Endothelial cell of umbilical vein (primary cell): ENCODE measurements around the gene ULK4.

Experiments
- CTCF ChIP-seq, 2 donors: IDR thresholded peaks; 1 replicate in 1 of 2; 2 replicates in 1 of 2; pipeline ENCODE4 v1.5.1; 2011; ENCODE audit warnings: low read length in 2 of 2, mild to moderate bottlenecking in 2 of 2, moderate library complexity in 2 of 2, control low read depth in 1 of 2, inconsistent platforms in 1 of 2, low read depth in 1 of 2; ENCODE audit not compliant: insufficient read depth in 1 of 2; ENCODE audit errors: extremely low read depth in 1 of 2
- EZH2 ChIP-seq: IDR thresholded peaks from 2 replicates; pipeline ENCODE4 v1.6.1; 2012; ENCODE audit warnings: borderline replicate concordance, low read depth, mild to moderate bottlenecking, moderate library complexity, low read length, inconsistent platforms; ENCODE audit not compliant: severe bottlenecking
- FOS ChIP-seq: IDR thresholded peaks from 2 replicates; pipeline ENCODE4 v1.6.1; 2011; ENCODE audit warnings: mild to moderate bottlenecking, low read length, moderate library complexity, borderline replicate concordance; ENCODE audit not compliant: insufficient read depth
- JUN ChIP-seq: IDR thresholded peaks from 2 replicates; pipeline ENCODE4 v1.6.1; 2011; ENCODE audit warnings: borderline replicate concordance, low read depth; ENCODE audit not compliant: insufficient read length, insufficient read depth
- MAX ChIP-seq: IDR thresholded peaks from 2 replicates; pipeline ENCODE4 v1.6.1; 2011; ENCODE audit not compliant: insufficient read depth, insufficient read length
- MYC ChIP-seq: IDR thresholded peaks from one replicate; pipeline ENCODE4 v1.6.1; 2011; ENCODE audit warnings: mild to moderate bottlenecking, low read depth, low read length
- POLR2A ChIP-seq: IDR thresholded peaks from 2 replicates; pipeline ENCODE4 v1.6.1; 2012; ENCODE audit warnings: low read depth, mild to moderate bottlenecking, control low read depth, low read length
- POLR2AphosphoS5 ChIP-seq: IDR thresholded peaks from 2 replicates; pipeline ENCODE4 v1.6.1; 2012; ENCODE audit warnings: low read depth, mild to moderate bottlenecking, control low read depth, low read length, moderate library complexity; ENCODE audit not compliant: insufficient read depth

DNA sequence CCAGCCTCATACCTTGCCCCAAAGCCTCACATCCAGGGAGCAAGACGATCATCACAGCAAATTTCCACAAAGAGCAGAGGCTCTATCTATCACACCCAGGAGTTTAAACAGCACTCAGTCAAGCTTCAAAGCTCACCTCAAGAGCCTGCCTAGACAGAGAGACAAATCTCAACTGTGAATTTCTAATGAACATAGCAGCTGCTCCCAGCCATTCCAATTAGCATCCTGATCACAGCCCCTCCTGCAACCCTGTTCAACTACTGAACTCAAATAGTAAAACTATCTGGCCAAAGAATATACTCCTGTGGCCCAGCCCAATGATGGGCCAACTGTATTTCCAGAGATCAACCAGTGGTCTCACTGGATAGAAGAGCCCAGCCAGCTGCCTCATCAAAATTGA lies 492.8 kb downstream of the ULK4 start:
- TF ChIP-seq CTCF (IDR thresholded peaks at IDR 0.05; ENCODE audit: extremely low read depth in 1 of 2, insufficient read depth in 1 of 2, low read depth in 1 of 2, low read length in 2 of 2) (no peak), MAX (no peak), POLR2AphosphoS5 (no peak), MYC (no peak), POLR2A (no peak), EZH2 (no peak), JUN (no peak), FOS (no peak)
